ENCODE data around the gene GSTA1.
"Not testable (repeated sequence)": the region's sequence is repeated elsewhere in the genome, so short reads cannot be mapped to it uniquely, and the experiment has no call there.

GSTA1 gene

GRCh38 chr6:52803668-52804255 lies at the start of gene GSTA1:
Gene GSTA1, minus strand, starts transcription at chr6:52803816. Its CDS starts 4,549 bp downstream, at chr6:52799267.
- not testable (repeated sequence) for DNase-seq

GRCh38 chr6:52849137-52849536 lies 45.5 kb upstream of the GSTA1 start:
- no peak for DNase-seq

GRCh38 chr6:52846002-52846401 lies 42.4 kb upstream of the GSTA1 start:
- no peak for DNase-seq

GRCh38 chr6:52843605-52844004 lies 40.0 kb upstream of the GSTA1 start:
- DNase-seq: no peak

GRCh38 chr6:52840763-52841585 lies 37.4 kb upstream of the GSTA1 start, which contains the start of gene GSTA5:
Gene GSTA5, minus strand, starts transcription at chr6:52840813.
- DNase-seq: no peak

GRCh38 chr6:52839124-52840055 lies 35.8 kb upstream of the GSTA1 start:
- peak; percentile 62 for DNase-seq

- no peak for DNase-seq
These were observed 30.9 kb upstream of the GSTA1 start for GRCh38 chr6:52834481-52834880.

- DNase-seq: not testable (repeated sequence)
These were observed 27.3 kb upstream of the GSTA1 start for GRCh38 chr6:52830869-52831268.

- no peak for DNase-seq
These were observed 25.6 kb upstream of the GSTA1 start for GRCh38 chr6:52829046-52829817.

GRCh38 chr6:52828621-52829020 lies 25.0 kb upstream of the GSTA1 start:
- DNase-seq: not testable (repeated sequence)

GRCh38 chr6:52827073-52827783 lies 23.6 kb upstream of the GSTA1 start:
- not testable (repeated sequence) for DNase-seq

- no peak for DNase-seq
These were observed 22.9 kb upstream of the GSTA1 start for GRCh38 chr6:52826513-52826912.

GRCh38 chr6:52825900-52826459 lies 22.4 kb upstream of the GSTA1 start:
- DNase-seq: not testable (repeated sequence)

GRCh38 chr6:52825270-52825793 lies 21.7 kb upstream of the GSTA1 start:
- not testable (repeated sequence) for DNase-seq

GRCh38 chr6:52821842-52822241 lies 18.2 kb upstream of the GSTA1 start:
- no peak for DNase-seq

GRCh38 chr6:52820198-52820597 lies 16.6 kb upstream of the GSTA1 start:
- no peak for DNase-seq

- DNase-seq: peak; percentile 50
These were observed 11.8 kb upstream of the GSTA1 start for GRCh38 chr6:52815167-52816092.

GRCh38 chr6:52814545-52814944 lies 10.9 kb upstream of the GSTA1 start:
- DNase-seq: not testable (repeated sequence)

GRCh38 chr6:52809777-52810176 lies 6.2 kb upstream of the GSTA1 start:
- DNase-seq: not testable (repeated sequence)

GRCh38 chr6:52808660-52809059 lies 5.0 kb upstream of the GSTA1 start:
- no peak for DNase-seq

Data from stimulated activated CD4-positive, alpha-beta T cell treated with anti-CD3 and anti-CD28 coated beads, Interleukin-4, amount 100 ng/mL, for 24 hours (primary cell).